Astrocyte of the cerebellum (primary cell): Measurements from ENCODE around the gene SCUBE2.
"Not testable (repeated sequence)": the region's sequence is repeated elsewhere in the genome, so short reads cannot be mapped to it uniquely, and the experiment has no call there.

Experiments used
- DNase-seq: peaks from one replicate; pipeline ENCODE4 v3.0.0-alpha.2; 2011; ENCODE audit warnings: low read depth
- H3K4me3 ChIP-seq: 2 replicates; pipeline ENCODE4 v1.5.1; 2011; ENCODE audit warnings: mild to moderate bottlenecking, low read depth, low read length, moderate library complexity
- in situ Hi-C: cut with HindIII; loops from 2 replicates; pipeline ENCODE4 v1.10.0; 2017; ENCODE audit warnings: low sequenced_read_pairs
- TF ChIP-seq, protein P1 (sequence below): IDR thresholded peaks from 2 replicates; pipeline ENCODE4 v1.5.1; 2012; ENCODE audit warnings: low read length, low read depth, moderate library complexity, mild to moderate bottlenecking; ENCODE audit errors: missing control alignments

The SCUBE2 gene

DNA sequence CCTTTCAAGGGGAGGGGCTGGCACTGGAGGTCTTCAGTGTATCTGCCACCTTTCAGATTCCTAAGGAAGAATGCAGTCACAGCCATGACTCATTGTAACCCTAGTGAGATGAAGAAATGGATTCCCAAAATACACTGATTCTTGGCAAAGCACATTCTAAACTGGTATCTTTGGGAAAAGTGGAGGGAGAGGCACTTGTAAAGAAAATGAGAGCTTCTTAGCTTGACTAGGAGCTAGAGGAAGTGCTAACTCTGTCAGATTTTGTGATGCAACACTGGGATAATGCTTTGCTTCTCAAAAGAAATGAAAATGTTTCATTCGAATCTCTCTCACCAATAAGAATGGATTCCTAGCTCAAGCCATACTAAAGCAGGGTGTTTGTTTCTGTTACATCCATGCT, 101.9 kb downstream of the SCUBE2 start:
- DNase-seq, result no peak
- in situ Hi-C loops, result loop anchor here (5.0 kb wide), 1 partner anchor 102 kb away; no protein-coding TSS in a partner anchor
- TF ChIP-seq, protein P1, sequence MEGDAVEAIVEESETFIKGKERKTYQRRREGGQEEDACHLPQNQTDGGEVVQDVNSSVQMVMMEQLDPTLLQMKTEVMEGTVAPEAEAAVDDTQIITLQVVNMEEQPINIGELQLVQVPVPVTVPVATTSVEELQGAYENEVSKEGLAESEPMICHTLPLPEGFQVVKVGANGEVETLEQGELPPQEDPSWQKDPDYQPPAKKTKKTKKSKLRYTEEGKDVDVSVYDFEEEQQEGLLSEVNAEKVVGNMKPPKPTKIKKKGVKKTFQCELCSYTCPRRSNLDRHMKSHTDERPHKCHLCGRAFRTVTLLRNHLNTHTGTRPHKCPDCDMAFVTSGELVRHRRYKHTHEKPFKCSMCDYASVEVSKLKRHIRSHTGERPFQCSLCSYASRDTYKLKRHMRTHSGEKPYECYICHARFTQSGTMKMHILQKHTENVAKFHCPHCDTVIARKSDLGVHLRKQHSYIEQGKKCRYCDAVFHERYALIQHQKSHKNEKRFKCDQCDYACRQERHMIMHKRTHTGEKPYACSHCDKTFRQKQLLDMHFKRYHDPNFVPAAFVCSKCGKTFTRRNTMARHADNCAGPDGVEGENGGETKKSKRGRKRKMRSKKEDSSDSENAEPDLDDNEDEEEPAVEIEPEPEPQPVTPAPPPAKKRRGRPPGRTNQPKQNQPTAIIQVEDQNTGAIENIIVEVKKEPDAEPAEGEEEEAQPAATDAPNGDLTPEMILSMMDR, result no peak
- H3K4me3 ChIP-seq, result no peak overlapping the region

DNA sequence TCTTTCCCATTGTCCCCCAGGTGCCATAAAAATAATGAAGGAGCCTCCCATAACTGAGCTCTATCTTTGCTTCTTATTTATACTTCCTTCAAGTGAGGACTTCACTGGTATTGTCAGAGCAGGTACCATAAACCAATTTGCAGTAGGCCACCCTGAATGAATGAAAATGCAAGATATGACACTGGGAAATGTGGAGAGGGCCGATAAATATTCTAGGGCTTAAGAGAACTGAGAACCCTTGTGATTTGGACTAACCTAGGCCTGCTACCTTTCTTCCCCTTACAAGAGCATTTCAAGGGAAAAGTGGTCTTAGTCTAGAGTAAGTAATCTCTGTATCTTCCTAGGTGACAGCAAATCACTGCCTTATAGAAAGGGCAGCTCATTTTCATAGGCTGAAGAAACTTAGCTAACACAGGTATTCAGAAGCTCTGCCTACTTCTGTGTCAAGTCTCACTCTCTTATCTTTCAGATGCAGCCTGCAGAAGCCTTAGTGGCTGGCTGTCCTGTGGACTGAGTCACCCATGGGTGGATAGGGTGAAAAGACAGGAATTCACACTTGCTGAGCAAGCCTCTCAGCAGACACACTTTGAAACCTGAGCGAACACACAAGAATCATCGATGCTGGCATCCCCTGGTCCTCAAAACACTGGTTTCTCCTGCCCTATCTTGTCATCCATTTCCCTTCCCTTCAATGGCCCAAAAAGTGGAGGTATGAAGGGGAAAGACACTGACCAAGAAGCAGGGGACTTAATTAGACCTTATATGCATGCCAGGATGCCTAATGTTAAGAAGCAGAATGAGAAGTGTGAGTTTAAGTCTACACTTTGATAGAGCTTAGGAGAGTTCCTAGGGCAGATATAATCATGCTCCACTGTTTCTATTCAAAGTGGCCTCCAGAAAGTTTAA, 102.8 kb downstream of the SCUBE2 start:
- in situ Hi-C loops, result loop anchor here (5.0 kb wide), 1 partner anchor 101 kb away; no protein-coding TSS in a partner anchor
- no peak for DNase-seq
- no peak overlapping the region for H3K4me3 ChIP-seq
- TF ChIP-seq, protein P1, result no peak

DNA sequence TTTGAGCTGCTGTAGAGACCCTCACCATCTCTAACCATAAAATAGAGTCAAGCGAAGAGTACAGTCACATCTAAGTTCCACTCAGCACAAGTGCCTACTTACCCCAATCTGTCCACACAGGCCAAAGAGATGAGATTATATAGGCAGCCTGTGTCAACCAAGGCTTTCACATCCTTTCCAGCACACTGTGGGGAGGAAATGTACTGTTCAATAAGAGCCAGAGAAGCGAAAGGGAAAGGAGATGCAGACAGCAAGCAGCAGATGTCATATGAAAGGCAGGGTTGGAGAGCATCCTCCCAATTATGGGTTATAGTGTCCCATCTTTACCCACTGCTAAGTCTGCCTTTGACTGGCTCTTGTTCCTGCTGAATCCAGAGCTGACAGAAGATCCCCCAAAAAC, 104.0 kb downstream of the SCUBE2 start:
- TF ChIP-seq, protein P1, result no peak

GRCh38 chr11:8986772-8987171, 104.6 kb downstream of the SCUBE2 start:
- in situ Hi-C loops, result loop anchor here (5.0 kb wide), 1 partner anchor 99 kb away; no protein-coding TSS in a partner anchor

More for the DNA sequence above, 104.0 kb downstream of the SCUBE2 start:
- H3K4me3 ChIP-seq, result no peak overlapping the region
- in situ Hi-C loops, result loop anchor here (5.0 kb wide), 1 partner anchor 100 kb away; no protein-coding TSS in a partner anchor
- DNase-seq, result no peak

DNA sequence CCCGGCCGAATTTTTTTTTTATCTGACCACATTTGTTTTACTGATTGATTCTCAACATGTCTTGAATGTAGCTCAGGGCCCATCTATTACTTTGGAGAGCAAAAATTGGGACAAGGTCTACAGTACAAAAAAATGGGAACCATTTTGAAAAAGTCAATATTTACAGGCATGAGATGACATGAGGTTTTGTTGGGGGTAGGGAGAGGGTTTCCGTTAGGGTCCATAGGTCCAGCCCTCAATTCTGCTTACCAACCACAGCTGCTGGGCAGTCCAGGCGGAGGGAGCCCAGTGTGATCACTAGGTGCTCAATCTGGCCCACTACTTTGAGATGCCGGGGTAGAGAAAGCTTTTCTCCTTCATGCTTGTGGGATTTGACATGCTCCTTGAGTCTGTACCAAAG, 105.9 kb downstream of the SCUBE2 start:
- TF ChIP-seq, protein P1, result no peak
- in situ Hi-C loops, result loop anchor here (5.0 kb wide), 1 partner anchor 98 kb away; no protein-coding TSS in a partner anchor
- no peak overlapping the region for H3K4me3 ChIP-seq
- DNase-seq, result no peak

More at GRCh38 chr11:8986772-8987171, 104.6 kb downstream of the SCUBE2 start:
- not testable (repeated sequence) for H3K4me3 ChIP-seq, DNase-seq

GRCh38 chr11:8983552-8983951, 107.8 kb downstream of the SCUBE2 start:
- TF ChIP-seq, protein P1, result no peak
- no peak for DNase-seq
- in situ Hi-C loops, result no loop called here
- no peak overlapping the region for H3K4me3 ChIP-seq

DNA sequence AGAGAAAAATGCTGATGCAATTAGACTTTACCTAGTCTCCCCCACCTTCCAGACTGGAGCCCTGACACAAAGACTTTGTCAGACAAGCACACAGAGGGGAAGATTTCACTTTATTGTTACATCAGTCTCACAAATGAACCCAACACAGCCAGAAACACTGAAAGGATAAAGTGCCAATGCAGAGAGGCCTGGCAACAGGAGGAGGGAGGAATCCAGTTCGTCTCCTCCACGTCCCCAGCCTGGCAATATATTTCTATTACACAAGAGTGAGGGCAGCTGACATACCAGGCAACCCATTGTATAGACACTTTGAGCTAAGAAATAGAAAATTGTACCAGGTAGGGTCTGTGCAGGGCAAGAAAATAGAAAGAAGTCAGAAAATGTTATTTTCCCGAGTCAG, 110.9 kb downstream of the SCUBE2 start:
- H3K4me3 ChIP-seq, result no peak overlapping the region
- in situ Hi-C loops, result no loop called here
- DNase-seq, result no peak
- TF ChIP-seq, protein P1, result no peak

DNA sequence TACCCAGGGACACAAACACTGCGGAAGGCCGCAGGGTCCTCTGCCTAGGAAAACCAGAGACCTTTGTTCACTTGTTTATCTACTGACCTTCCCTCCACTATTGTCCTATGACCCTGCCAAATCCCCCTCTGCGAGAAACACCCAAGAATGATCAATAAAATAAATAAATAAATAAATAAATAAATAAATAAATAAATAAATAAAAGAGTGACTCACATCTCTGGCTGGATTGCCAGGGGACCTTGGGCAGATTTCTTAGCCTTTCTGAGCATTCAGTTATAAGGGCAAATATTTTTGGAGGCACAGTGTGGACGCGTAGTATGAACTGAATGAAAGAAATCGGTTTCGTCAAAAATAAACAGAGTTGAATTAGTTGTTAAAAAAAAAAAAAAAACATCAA, 112.0 kb downstream of the SCUBE2 start:
- H3K4me3 ChIP-seq, in situ Hi-C loops, DNase-seq: not testable (repeated sequence)
